Activated T-helper 1 cell treated with Interleukin-2 at 50 U/mL for 16 hours (primary cell): Measurements from ENCODE around the gene B3GAT1.

Source experiments
- DNase-seq: peaks from one replicate; pipeline ENCODE4 v3.0.0-alpha.2; 2020; ENCODE audit warnings: low read depth

Gene B3GAT1

GRCh38 chr11:134390706-134391569 is 21.1 kb downstream of the B3GAT1 start:
- DNase-seq, result no peak

GRCh38 chr11:134389464-134390180 is 22.4 kb downstream of the B3GAT1 start:
- DNase-seq, result no peak

GRCh38 chr11:134388590-134388989 is 23.5 kb downstream of the B3GAT1 start:
- DNase-seq, result no peak

GRCh38 chr11:134387501-134387900 is 24.5 kb downstream of the B3GAT1 start:
- no peak for DNase-seq

GRCh38 chr11:134386945-134387344 is 25.1 kb downstream of the B3GAT1 start:
- DNase-seq, result no peak

DNA sequence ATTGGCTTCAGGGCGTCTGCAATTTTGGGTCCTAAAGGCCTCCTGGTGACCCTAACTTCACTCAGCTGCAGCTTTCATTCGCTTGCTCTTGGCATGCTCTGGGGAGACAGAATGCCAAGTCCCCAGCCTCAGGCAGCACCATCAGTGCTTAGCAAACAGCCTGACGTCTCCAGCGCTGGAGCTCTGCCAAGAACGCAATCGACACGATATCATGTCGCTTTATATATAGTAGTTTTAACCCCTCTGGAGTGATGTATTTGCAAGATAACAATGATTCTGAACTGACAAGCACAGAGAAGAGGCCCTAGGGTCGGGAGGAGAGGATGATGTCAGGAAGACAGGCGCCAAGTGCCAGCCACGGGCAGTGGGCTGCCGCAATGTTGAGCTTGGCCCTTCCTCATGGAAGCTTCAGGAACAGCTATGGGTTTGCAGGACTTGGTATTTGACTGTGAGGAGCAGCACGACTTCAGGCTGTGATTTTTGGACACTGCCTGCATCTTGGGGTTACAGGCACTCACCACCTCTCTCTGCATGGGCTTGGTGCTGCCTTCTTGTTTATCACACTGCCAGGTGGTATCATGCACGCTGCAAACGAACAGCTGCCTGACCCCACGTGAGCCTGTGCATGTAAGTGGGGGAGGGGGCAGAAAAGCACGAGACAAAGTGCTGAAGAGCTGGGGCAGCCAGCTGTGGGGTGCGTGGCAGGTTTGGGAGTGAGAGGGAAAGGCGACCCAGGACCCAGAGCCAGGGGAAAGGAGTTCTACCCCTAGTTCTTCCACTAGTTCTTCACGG is 26.1 kb downstream of the B3GAT1 start:
- DNase-seq, result no peak

GRCh38 chr11:134385171-134385570 is 26.9 kb downstream of the B3GAT1 start:
- DNase-seq, result no peak

- no peak for DNase-seq
These were observed 27.6 kb downstream of the B3GAT1 start for GRCh38 chr11:134384406-134384805.

- no peak for DNase-seq
These were observed 28.3 kb downstream of the B3GAT1 start for GRCh38 chr11:134383576-134384221.

- no peak for DNase-seq
These were observed 29.2 kb downstream of the B3GAT1 start for GRCh38 chr11:134382830-134383229.

GRCh38 chr11:134382257-134382656 is 29.8 kb downstream of the B3GAT1 start:
- DNase-seq, result no peak

- DNase-seq, result no peak
These were observed 31.3 kb downstream of the B3GAT1 start for GRCh38 chr11:134380785-134381184.

- no peak for DNase-seq
These were observed 31.8 kb downstream of the B3GAT1 start for GRCh38 chr11:134380229-134380628.

DNA sequence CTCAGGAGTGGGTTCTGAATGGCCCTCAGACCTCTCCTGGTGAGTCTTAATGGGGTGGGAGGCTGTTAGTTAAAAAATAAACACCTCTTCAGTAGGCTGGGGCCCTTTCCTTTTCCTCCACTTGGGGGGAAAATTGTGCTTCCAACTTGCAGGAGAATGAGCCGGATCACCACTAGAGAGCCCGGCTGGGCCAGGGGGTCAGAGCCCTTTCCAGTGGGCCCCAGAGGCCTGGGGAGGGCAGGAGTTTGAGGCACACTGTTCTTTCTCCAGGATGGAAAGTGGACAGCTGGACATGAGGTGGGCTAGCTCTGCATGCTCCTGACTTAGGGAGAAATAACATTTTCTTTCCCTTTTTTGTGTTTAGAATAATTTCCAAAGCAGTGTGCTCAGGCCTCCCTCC is 32.8 kb downstream of the B3GAT1 start:
- no peak for DNase-seq

GRCh38 chr11:134377876-134378275 is 34.2 kb downstream of the B3GAT1 start:
- no peak for DNase-seq

DNA sequence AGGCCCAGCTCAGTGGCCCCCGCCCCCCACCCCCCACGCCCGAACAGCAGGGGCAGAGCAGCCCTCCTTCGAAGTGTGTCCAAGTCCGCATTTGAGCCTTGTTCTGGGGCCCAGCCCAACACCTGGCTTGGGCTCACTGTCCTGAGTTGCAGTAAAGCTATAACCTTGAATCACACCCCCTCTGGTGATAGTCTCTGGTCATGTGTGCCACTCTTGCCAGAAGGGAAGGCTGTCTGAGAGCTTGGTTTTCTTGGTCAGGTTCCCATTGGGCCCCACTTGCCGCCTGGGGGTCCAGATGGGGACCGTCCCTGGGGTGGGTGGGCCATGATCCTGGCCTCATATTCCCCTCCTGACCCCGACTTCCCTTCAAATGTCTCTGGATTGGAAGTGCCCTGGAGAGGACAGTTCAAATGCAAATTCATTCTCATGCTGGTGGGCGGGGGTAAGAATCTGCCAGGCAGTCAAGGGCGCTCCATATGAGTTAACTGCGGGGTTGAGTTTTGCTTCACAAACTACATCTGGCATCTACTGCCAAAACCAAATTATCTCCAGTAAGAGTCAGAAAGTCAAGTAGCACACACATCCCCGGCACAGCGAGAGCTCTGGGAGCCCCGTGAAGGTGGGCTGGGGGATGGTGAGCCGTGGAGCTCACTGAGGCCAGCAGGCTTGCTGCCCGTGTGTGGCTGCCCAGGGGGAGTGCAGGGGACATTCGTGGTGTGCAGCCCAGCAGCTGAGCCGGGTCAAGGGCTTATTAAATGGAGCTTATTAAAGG is 35.7 kb downstream of the B3GAT1 start:
- no peak for DNase-seq

- no peak for DNase-seq
These were observed 37.0 kb downstream of the B3GAT1 start for GRCh38 chr11:134374891-134375550.

GRCh38 chr11:134374171-134374570 is 37.9 kb downstream of the B3GAT1 start:
- no peak for DNase-seq

DNA sequence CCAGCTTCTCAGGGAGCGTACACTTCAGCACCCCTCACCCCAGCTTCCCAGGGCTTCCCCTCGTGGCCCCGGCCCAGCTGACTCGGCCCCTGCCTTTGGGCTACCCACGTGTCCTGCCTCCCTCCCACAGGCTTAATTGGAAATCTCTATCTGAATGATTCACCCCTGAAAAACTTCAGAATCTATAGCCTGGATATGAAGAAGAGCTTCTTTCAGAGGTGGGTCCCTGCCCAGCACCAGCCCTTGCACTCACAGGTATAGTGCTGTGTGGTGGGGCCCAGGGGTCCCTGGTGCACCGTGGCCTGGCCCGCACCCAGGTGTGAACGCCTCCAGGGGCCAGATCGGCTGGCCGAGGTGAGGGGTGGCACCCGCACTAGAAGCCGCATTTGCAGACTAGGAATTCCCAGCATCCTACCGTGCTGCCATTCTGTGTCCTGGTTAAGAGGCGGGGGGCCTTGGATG is 38.4 kb downstream of the B3GAT1 start:
- DNase-seq, result no peak

GRCh38 chr11:134372961-134373360 is 39.1 kb downstream of the B3GAT1 start:
- DNase-seq, result no peak

DNA sequence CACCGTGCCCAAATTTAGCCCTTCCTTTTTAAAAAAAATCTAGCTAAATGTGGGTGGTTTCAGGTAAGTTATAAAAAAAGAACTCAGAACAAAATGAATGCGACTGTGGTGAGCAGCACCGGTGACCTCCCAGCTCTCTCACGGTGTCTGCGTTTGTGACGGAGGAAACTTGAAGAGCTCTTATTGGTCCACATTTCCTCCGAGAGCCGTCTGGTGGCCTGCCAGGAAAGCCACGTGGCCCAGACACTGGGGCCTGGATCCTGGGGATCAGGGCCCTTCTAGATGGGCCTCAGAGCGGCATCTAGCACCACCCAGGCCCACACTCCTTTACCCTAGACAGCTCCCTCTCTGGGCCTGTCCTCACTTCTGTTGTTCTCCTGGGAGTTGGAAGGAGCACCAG is 39.5 kb downstream of the B3GAT1 start:
- no peak for DNase-seq
